ENCODE measurements around the gene BANP. TPM values are rescaled to one million over a fixed set of nuclear protein-coding genes. Genes with fewer than 3 reads are reported as not detected.

BANP gene
- total and polyA plus RNA-seq, 2 donors (not counting 3 experiments of a cell fraction or from before 2014, with no cell fraction given), result 22.4 to 33.8 TPM

GRCh38 chr16:87993901-87994300 lies 42.7 kb downstream of the BANP start:
- Histone ChIP-seq H3K79me2 (ENCODE audit: control insufficient read depth, insufficient read depth, low read length) (peaks cover 3% of the 10 kb centered on the region), H3K4me3 (replicated peaks in 1 of 3; ENCODE audit: insufficient read depth in 1 of 3, low read depth in 1 of 3, low read length in 3 of 3) (no peak overlapping the region), H3K9me3 (replicated peaks; ENCODE audit: control insufficient read depth, insufficient read depth, low read length) (no peaks in the 10 kb centered on the region), H2AFZ (ENCODE audit: low read depth, low read length) (no peak overlapping the region), H3K9me1 (replicated peaks; ENCODE audit: control insufficient read depth, extremely low read depth, insufficient read depth, low read length) (no peaks in the 10 kb centered on the region), H3K36me3 (ENCODE audit: control insufficient read depth in 2 of 2, extremely low read depth in 1 of 2, insufficient read depth in 2 of 2, low read length in 2 of 2) (no peaks in the 10 kb centered on the region), H4K20me1 (replicated peaks; ENCODE audit: control insufficient read depth, extremely low read depth, insufficient read depth, low read length) (no peaks in the 10 kb centered on the region), H3K27me3 (ENCODE audit: control insufficient read depth in 2 of 2, insufficient read depth in 2 of 2, low read length in 2 of 2) (no peaks in the 10 kb centered on the region), H3K4me2 (ENCODE audit: insufficient read depth, low read length) (no peak overlapping the region), H3K9ac (replicated peaks; ENCODE audit: extremely low read depth, insufficient read depth, low read length) (no peak overlapping the region), H3K4me1 (ENCODE audit: control insufficient read depth, extremely low read depth, insufficient read depth, low read length) (no peaks in the 10 kb centered on the region), H3K27ac (ENCODE audit: insufficient read depth, low read depth, low read length) (no peak overlapping the region)
- no TSS peak for BruUV-seq (replicated peaks)
- CTCF ChIA-PET, result no interaction called here
- POLR2A ChIA-PET, result no interaction called here
- DNase-seq (ENCODE audit: low read depth, low spot score) (no peak), FAIRE-seq (no peak)
- TF ChIP-seq EZH2 (IDR thresholded peaks at IDR 0.05; ENCODE audit: borderline replicate concordance, low read depth, low read length, severe bottlenecking), result no peak
- TF ChIP-seq, protein P1, sequence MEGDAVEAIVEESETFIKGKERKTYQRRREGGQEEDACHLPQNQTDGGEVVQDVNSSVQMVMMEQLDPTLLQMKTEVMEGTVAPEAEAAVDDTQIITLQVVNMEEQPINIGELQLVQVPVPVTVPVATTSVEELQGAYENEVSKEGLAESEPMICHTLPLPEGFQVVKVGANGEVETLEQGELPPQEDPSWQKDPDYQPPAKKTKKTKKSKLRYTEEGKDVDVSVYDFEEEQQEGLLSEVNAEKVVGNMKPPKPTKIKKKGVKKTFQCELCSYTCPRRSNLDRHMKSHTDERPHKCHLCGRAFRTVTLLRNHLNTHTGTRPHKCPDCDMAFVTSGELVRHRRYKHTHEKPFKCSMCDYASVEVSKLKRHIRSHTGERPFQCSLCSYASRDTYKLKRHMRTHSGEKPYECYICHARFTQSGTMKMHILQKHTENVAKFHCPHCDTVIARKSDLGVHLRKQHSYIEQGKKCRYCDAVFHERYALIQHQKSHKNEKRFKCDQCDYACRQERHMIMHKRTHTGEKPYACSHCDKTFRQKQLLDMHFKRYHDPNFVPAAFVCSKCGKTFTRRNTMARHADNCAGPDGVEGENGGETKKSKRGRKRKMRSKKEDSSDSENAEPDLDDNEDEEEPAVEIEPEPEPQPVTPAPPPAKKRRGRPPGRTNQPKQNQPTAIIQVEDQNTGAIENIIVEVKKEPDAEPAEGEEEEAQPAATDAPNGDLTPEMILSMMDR (IDR thresholded peaks at IDR 0.05; ENCODE audit: extremely low read depth in 1 of 2, insufficient read depth in 1 of 2, low read depth in 1 of 2, low read length in 2 of 2), result no peak
- no peak for TF ChIP-seq MAX (IDR thresholded peaks at IDR 0.05; ENCODE audit: insufficient read depth, insufficient read length)
- TF ChIP-seq POLR2AphosphoS5 (IDR thresholded peaks at IDR 0.05; ENCODE audit: insufficient read depth, low read depth, low read length), result no peak
- TF ChIP-seq MYC (IDR thresholded peaks at IDR 0.05; ENCODE audit: low read depth, low read length), result no peak
- TF ChIP-seq POLR2A (IDR thresholded peaks at IDR 0.05; ENCODE audit: low read depth, low read length), result no peak
- no peak for TF ChIP-seq JUN (IDR thresholded peaks at IDR 0.05; ENCODE audit: borderline replicate concordance, insufficient read depth, insufficient read length, low read depth)
- no peak for TF ChIP-seq FOS (IDR thresholded peaks at IDR 0.05; ENCODE audit: borderline replicate concordance, insufficient read depth, low read length)
- TF ChIP-seq GATA2 (IDR thresholded peaks at IDR 0.05; ENCODE audit: insufficient read depth, insufficient read length, low read depth, low read length), result no peak
- dilution Hi-C loops (cut with MboI; ENCODE audit: extremely low pct_ligation_motif_present, low sequenced_read_pairs) (no loop called here), intact Hi-C loops (cut with micrococcal nuclease) (no loop called here)

Data from endothelial cell of umbilical vein (primary cell).